K562 (cell line): ENCODE results near the gene FAM171A1. TPM values are rescaled to one million over a fixed set of nuclear protein-coding genes. Genes with fewer than 3 reads are reported as not detected.

Experiments
- ATAC-seq: fragments of 200-7000 bp; cut with Tn5 transposase; 3 replicates; pipeline ENCODE4 v1.9.1; 2020; ENCODE audit warnings: moderate library complexity
- BruUV-seq: library from RNA; stranded (reverse); fragments of 400-500 nt; replicated peaks from 2 replicates; lab custom pipeline; 2021; lab: Mats Ljungman, UMichigan
- CTCF ChIA-PET: fragments of 300-600 bp; formaldehyde crosslinking; extraction: SDS; loops from one replicate; lab custom pipeline; 2021; ENCODE audit warnings: low intra/inter-chr PET ratio; lab: Yijun Ruan, JAX
- POLR2A ChIA-PET: fragments of 300-600, 350-650 bp; sonication (Branson Sonifier 250); formaldehyde crosslinking; extraction: SDS; loops from one replicate; lab custom pipeline; 2021; ENCODE audit warnings: antibody characterized with exemption, inconsistent platforms; lab: Yijun Ruan, JAX
- DNase-seq, 4 experiments: peaks; one replicate each; pipeline versions ENCODE4 v3.0.0 to v3.0.0-alpha.2; 2011 to 2018; ENCODE audit warnings: low spot score in 3 of 4, mixed read lengths in 3 of 4; ENCODE audit errors: extremely low read depth in 1 of 4
- FAIRE-seq: peaks from 2 replicates; lab custom pipeline; 2011; peaks lifted over from hg19 to GRCh38; lab: Jason Lieb, UNC
- H2AFZ ChIP-seq: 2 replicates; pipeline ENCODE4 v1.6.0; 2011; ENCODE audit warnings: low read depth, low read length, control low read depth, inconsistent platforms
- H3K27ac ChIP-seq: fragments of 200-600 bp; 3 replicates; pipeline ENCODE4 v1.8.0; 2011; ENCODE audit warnings: low read depth, mild to moderate bottlenecking, control low read depth, inconsistent platforms, low read length, moderate library complexity, mixed read lengths; ENCODE audit errors: extremely low read depth
- H3K27me3 ChIP-seq, 2 experiments: fragments of 300-600 bp in 1 of 2; 2 replicates in 1 of 2; 3 replicates in 1 of 2; pipeline versions ENCODE4 v1.6.0 to v1.8.0; 2011; ENCODE audit warnings: inconsistent platforms in 2 of 2, low read length in 2 of 2, mild to moderate bottlenecking in 1 of 2, mixed read lengths in 1 of 2, moderate library complexity in 1 of 2; ENCODE audit not compliant: control insufficient read depth in 2 of 2, insufficient read depth in 2 of 2
- H3K36me3 ChIP-seq: fragments of 300-600 bp; 3 replicates; pipeline ENCODE4 v1.8.0; 2011; ENCODE audit warnings: mild to moderate bottlenecking, low read length, inconsistent platforms; ENCODE audit not compliant: control insufficient read depth, insufficient read depth
- H3K4me1 ChIP-seq, 2 experiments: fragments of 200-600 bp in 1 of 2; replicated peaks in 1 of 2; 2 replicates in 1 of 2; 3 replicates in 1 of 2; pipeline versions ENCODE4 v1.5.1 to v1.8.0; 2011; ENCODE audit warnings: inconsistent platforms in 2 of 2, low read length in 2 of 2, mild to moderate bottlenecking in 1 of 2, mixed read lengths in 1 of 2, moderate library complexity in 1 of 2; ENCODE audit not compliant: control insufficient read depth in 2 of 2, insufficient read depth in 2 of 2
- H3K4me2 ChIP-seq: 2 replicates; pipeline ENCODE4 v1.6.1; 2011; ENCODE audit warnings: low read length, control low read depth, inconsistent platforms, mixed read lengths; ENCODE audit not compliant: insufficient read depth
- H3K4me3 ChIP-seq: fragments of 200-600 bp; sonication (generic), shearing (Covaris generic); 2 replicates; pipeline ENCODE4 v1.5.1; 2016; ENCODE audit warnings: control low read depth, inconsistent platforms
- H3K79me2 ChIP-seq: fragments of 200-600 bp; 3 replicates; pipeline ENCODE4 v1.8.0; 2011; ENCODE audit warnings: low read length, inconsistent platforms; ENCODE audit not compliant: control insufficient read depth, insufficient read depth
- H3K9ac ChIP-seq, 2 experiments: 2 replicates each; pipeline versions ENCODE4 v1.6.0 to v1.6.1; 2011; ENCODE audit warnings: low read depth in 2 of 2, low read length in 2 of 2, control low read depth in 1 of 2, inconsistent platforms in 1 of 2, mild to moderate bottlenecking in 1 of 2, mixed read lengths in 1 of 2; ENCODE audit not compliant: insufficient read depth in 1 of 2
- H3K9me1 ChIP-seq: one replicate; pipeline ENCODE4 v1.6.0; 2011; ENCODE audit warnings: inconsistent platforms, mild to moderate bottlenecking, low read length, moderate library complexity; ENCODE audit not compliant: control insufficient read depth, insufficient read depth
- H3K9me3 ChIP-seq: replicated peaks from 2 replicates; pipeline ENCODE4 v1.5.1; 2011; ENCODE audit warnings: low read depth, low read length, inconsistent platforms; ENCODE audit not compliant: control insufficient read depth, insufficient read depth
- H4K20me1 ChIP-seq: replicated peaks from 2 replicates; pipeline ENCODE4 v1.6.1; 2011; ENCODE audit warnings: low read length, inconsistent platforms, mixed read lengths; ENCODE audit not compliant: control insufficient read depth, insufficient read depth
- FOXA3 ChIP-seq, 2 experiments: fragments of 450-650 bp in 1 of 2; sonication (generic) in 1 of 2; formaldehyde crosslinking; IDR thresholded peaks in 1 of 2; conservative IDR thresholded peaks in 1 of 2; 2 replicates each; pipeline versions ENCODE4 v1.4.0 to v1.8.0; 2020 to 2022; ENCODE audit warnings: mild to moderate bottlenecking in 2 of 2, missing genetic modification reagents in 1 of 2
- ZNF609 ChIP-seq: sonication (generic); formaldehyde crosslinking; IDR thresholded peaks from 2 replicates; pipeline ENCODE4 v1.8.1; 2023; ENCODE audit warnings: missing genetic modification reagents, mild to moderate bottlenecking, borderline replicate concordance
- WGBS: fragments of 100-300 bp; shearing (Covaris generic); methylation state at CpG from one replicate; pipeline ENCODE4 v1.1.6; 2016; ENCODE audit warnings: low coverage, mixed read lengths; ENCODE audit not compliant: insufficient coverage; ENCODE audit errors: missing lambda C conversion rate; 5-methylcytosine and 5-hydroxymethylcytosine counted together
- in situ Hi-C: fragments of 300-500 bp; cut with MboI; formaldehyde crosslinking; loops from 4 replicates; pipeline ENCODE4 v1.15.0; 2018; ENCODE audit warnings: inconsistent platforms, mixed read lengths
- intact Hi-C: fragments of 100-400 bp; cut with micrococcal nuclease; formaldehyde crosslinking; loops from 2 replicates; pipeline ENCODE4 v1.14.2; 2022
- polyA plus RNA-seq, 8 experiments: library from polyadenylated mRNA; depleted of rRNA in 4 of 8; stranded (reverse) in 5 of 8; unstranded in 3 of 8; fragments of >200 nt; fragmentation: Nextera tagmentation in 2 of 8; fragmentation: Illumina TruSeq in 1 of 8; extraction: Ambion mirVana in 2 of 8; extraction: Trizol in 1 of 8; gene quantifications; 2 replicates each; pipeline versions ENCODE4 v1.2.1 to v1.2.3, GENCODE V29; 2011 to 2014; ENCODE audit warnings: inconsistent platforms in 1 of 8, missing spikeins in 1 of 8
- total RNA-seq, 7 experiments: library from RNA; depleted of rRNA in 6 of 7; stranded (reverse); fragments of >200 nt in 6 of 7; fragmentation: Illumina TruSeq in 2 of 7; extraction: Trizol in 2 of 7; gene quantifications; 2 replicates each; pipeline versions ENCODE4 v1.2.1 to v1.2.3, GENCODE V29; 2011 to 2021; ENCODE audit warnings: low replicate concordance in 1 of 7
- TF ChIP-seq, protein P1 (sequence below): fragments of 250-450 bp; sonication (Bioruptor Pico); IDR thresholded peaks from 2 replicates; pipeline ENCODE4 v1.5.0; 2021; ENCODE audit warnings: mild to moderate bottlenecking, borderline replicate concordance

Gene FAM171A1
- total and polyA plus RNA-seq, 9 of the 15 experiments (the other 6 are each of a cell fraction or from before 2014, with no cell fraction given), result 0.51 to 8.2 (median 4.8) TPM

- no peak for TF ChIP-seq ZNF609
These were observed 150.6 kb downstream of the FAM171A1 start (continued) for GRCh38 chr10:15220445-15220844.

GRCh38 chr10:15216700-15217099 is 154.4 kb downstream of the FAM171A1 start:
- no TSS peak for BruUV-seq
- Histone ChIP-seq H3K9ac (no peak overlapping the region), H3K4me2 (no peak overlapping the region), H4K20me1 (no peaks in the 10 kb centered on the region), H3K9me3 (no peaks in the 10 kb centered on the region), H3K27me3 (peaks cover 0 to 34% of the 10 kb centered on the region in 2 experiments; a peak in 3 of 5 replicates), H3K36me3 (no peaks in the 10 kb centered on the region), H3K9me1 (no peaks in the 10 kb centered on the region), H3K4me1 (no peaks in the 10 kb centered on the region), H3K27ac (no peak overlapping the region), H3K4me3 (no peak overlapping the region), H2AFZ (no peak overlapping the region), H3K79me2 (no peaks in the 10 kb centered on the region)
- intact Hi-C loops (no loop called here), in situ Hi-C loops (no loop called here)
- ATAC-seq, result no peak
- no peak for DNase-seq
- WGBS, result 54% methylated on average over 6 of the region's 6 CpGs
- FAIRE-seq, result no peak
- ChIA-PET CTCF (no interaction called here), POLR2A (no interaction called here)
- no peak for TF ChIP-seq FOXA3 (CRISPR knock-in tag; conservative IDR thresholded peaks at IDR 0.05 in 1 of 2, IDR thresholded peaks at IDR 0.05 in 1 of 2)
- TF ChIP-seq, protein P1, sequence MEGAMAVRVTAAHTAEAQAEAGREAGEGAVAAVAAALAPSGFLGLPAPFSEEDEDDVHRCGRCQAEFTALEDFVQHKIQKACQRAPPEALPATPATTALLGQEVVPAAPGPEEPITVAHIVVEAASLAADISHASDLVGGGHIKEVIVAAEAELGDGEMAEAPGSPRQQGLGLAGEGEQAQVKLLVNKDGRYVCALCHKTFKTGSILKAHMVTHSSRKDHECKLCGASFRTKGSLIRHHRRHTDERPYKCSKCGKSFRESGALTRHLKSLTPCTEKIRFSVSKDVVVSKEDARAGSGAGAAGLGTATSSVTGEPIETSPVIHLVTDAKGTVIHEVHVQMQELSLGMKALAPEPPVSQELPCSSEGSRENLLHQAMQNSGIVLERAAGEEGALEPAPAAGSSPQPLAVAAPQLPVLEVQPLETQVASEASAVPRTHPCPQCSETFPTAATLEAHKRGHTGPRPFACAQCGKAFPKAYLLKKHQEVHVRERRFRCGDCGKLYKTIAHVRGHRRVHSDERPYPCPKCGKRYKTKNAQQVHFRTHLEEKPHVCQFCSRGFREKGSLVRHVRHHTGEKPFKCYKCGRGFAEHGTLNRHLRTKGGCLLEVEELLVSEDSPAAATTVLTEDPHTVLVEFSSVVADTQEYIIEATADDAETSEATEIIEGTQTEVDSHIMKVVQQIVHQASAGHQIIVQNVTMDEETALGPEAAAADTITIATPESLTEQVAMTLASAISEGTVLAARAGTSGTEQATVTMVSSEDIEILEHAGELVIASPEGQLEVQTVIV, result no peak
